ENCODE results near the gene PANK1.

- no peak for TF ChIP-seq CTCF (conservative IDR thresholded peaks at IDR 0.05)
- no peak for TF ChIP-seq EZH2 (IDR thresholded peaks at IDR 0.05; ENCODE audit: low read depth)
Measured at GRCh38 chr10:89642193-89642592, 2.8 kb downstream of the PANK1 start.

Measured in PC-9 (cell line).